Heart right ventricle (tissue), 16 donors: Measurements from ENCODE around the gene SEMA3C. TPM values are rescaled to one million over a fixed set of nuclear protein-coding genes. Genes with fewer than 3 reads are reported as not detected.
A peak's percentile ranks its signal among the peaks of the same experiment; 100 is the strongest.

Source experiments
- ATAC-seq, 8 donors: fragments of 200-7000 bp; cut with Tn5 transposase; one replicate each; pipeline ENCODE4 v1.9.1; 2020; ENCODE audit warnings: mild to moderate bottlenecking in 8 of 8, moderate library complexity in 8 of 8, moderate number of reproducible peaks in 1 of 8
- DNase-seq, 2 donors: peaks; one replicate each; pipeline ENCODE4 v3.0.0-alpha.2; 2020
- H3K27ac ChIP-seq, 10 donors: fragments of 200-600 bp; sonication (generic) in 2 of 10; one replicate each; pipeline versions ENCODE4 v1.5.0 to v1.8.0; 2020 to 2022; ENCODE audit warnings: mild to moderate bottlenecking in 3 of 10
- H3K27me3 ChIP-seq, 7 donors: fragments of 200-600 bp; one replicate each; pipeline ENCODE4 v1.8.0; 2021 to 2022; ENCODE audit warnings: mild to moderate bottlenecking in 2 of 7
- H3K36me3 ChIP-seq, 9 donors: fragments of 200-600 bp; sonication (generic) in 1 of 9; one replicate each; pipeline versions ENCODE4 v1.5.0 to v1.8.0; 2020 to 2022; ENCODE audit warnings: mild to moderate bottlenecking in 2 of 9
- H3K4me1 ChIP-seq, 9 donors: fragments of 200-600 bp; sonication (generic) in 1 of 9; one replicate each; pipeline versions ENCODE4 v1.5.0 to v1.8.0; 2020 to 2022; ENCODE audit warnings: mild to moderate bottlenecking in 4 of 9
- H3K4me3 ChIP-seq, 10 donors: fragments of 200-600 bp; sonication (generic) in 2 of 10; one replicate each; pipeline versions ENCODE4 v1.5.0 to v1.8.0; 2020 to 2022; ENCODE audit warnings: mild to moderate bottlenecking in 7 of 10, moderate library complexity in 2 of 10
- H3K9me3 ChIP-seq, 11 donors: fragments of 200-600 bp in 10 of 11; sonication (generic) in 2 of 11; one replicate each; pipeline versions ENCODE4 v1.5.0 to v1.8.0; 2013 to 2022; ENCODE audit warnings: mild to moderate bottlenecking in 2 of 11, control low read depth in 1 of 11, moderate library complexity in 1 of 11
- CTCF ChIP-seq, 9 donors: fragments of 200-600 bp; sonication (generic) in 2 of 9; IDR thresholded peaks; one replicate each; pipeline versions ENCODE4 v1.5.0 to v1.8.0; 2021 to 2022; ENCODE audit warnings: antibody characterized with exemption in 9 of 9, mild to moderate bottlenecking in 5 of 9, moderate library complexity in 1 of 9
- WGBS, 2 donors: extraction: QIAGEN DNeasy Blood & Tissue Kit; methylation state at CpG; one replicate each; pipeline ENCODE4 v1.1.7; 2013; ENCODE audit warnings: inconsistent platforms in 1 of 2; 5-methylcytosine and 5-hydroxymethylcytosine counted together
- intact Hi-C, 10 donors: fragments of 100-400 bp; cut with DNase I; formaldehyde crosslinking; loops; one replicate each; pipeline versions ENCODE4 v1.11.1 to v1.14.2; 2022
- polyA plus RNA-seq, 2 donors: library from polyadenylated mRNA; stranded (reverse); fragments of 200-250 nt; gene quantifications; one replicate each; pipeline ENCODE4 v1.2.3, GENCODE V29; 2013
- total RNA-seq, 10 donors: library from RNA; stranded (reverse); fragmentation: NEBNext Ultra II Directional in 3 of 10; extraction: Animal tissue kit (Norgen Biotek cat#: 25700) in 3 of 10; gene quantifications; one replicate each; pipeline versions ENCODE4 v1.2.1 to v1.2.4, GENCODE V29; 2021 to 2023
- donor health status: Arrhythmogenic right ventricular cardiomyopathy.
- donor health status: ischemic (EF 13 %, LVEDD 7.1; RV severe dilation, severe dysfunction).
- donor health status: healthy with polysubstance abuse.
- donor health status: DM: no; HTN: yes; CAD: no.
- donor health status: DM: no; HTN: no; CAD: no.
- donor health status: ischemic (EF 25% LVEDD 6.9; RV normal size, moderate dysfunction).
- donor health status: ischemic (EF 25% LVEDD 5.7; RV mildly dilated, moderate dysfunction).
- donor health status: healthy.
- donor health status: DM: yes; HTN: yes; CAD: no.
- donor health status: Ischemic cardiomyopathy.
- donor health status: ischemic (EF 35%, LVEDD 5.7; RV mildly dilated, moderate dysfunction).
- donor health status: nonischemic (EF 11% LVEDD 7.7; RV severe dilation, severe dysfunction).
- donor health status: DM: yes; HTN: yes; CAD: no.
- donor health status: PGD.
- donor health status: ischemic (EF 29% LVEDD 5.4; RV normal size, mild dysfunction).
- donor health status: nonischemic (EF 23%, LVEDD 6.1; RV moderate dilation, normal function).

The SEMA3C gene
- total and polyA plus RNA-seq, 12 donors, result 14.5 to 83.2 (median 57.3) TPM

- WGBS, 2 donors, result 60 to 64% methylated on average over 4 of the region's 4 CpGs
- ATAC-seq (peak in 5 of 8 donors; percentile 33 to 67 (median 45)), DNase-seq (no peak)
- intact Hi-C loops, result no loop called here
- Histone ChIP-seq H3K36me3 (no peaks in the 10 kb centered on the region), H3K4me3 (no peak overlapping the region), H3K27ac (peak overlapping the region in 2 of 10 donors; percentile 1), H3K4me1 (peaks cover 0 to 16% (median 0%) of the 10 kb centered on the region in 9 donors), H3K9me3 (no peaks in the 10 kb centered on the region), H3K27me3 (no peaks in the 10 kb centered on the region)
- TF ChIP-seq CTCF (IDR thresholded peaks at IDR 0.05), result no peak
These were observed 18.0 kb downstream of the SEMA3C start for GRCh38 chr7:80900583-80901576.

- no peak overlapping the region for H3K4me3 ChIP-seq
- H3K4me1 ChIP-seq, result peaks cover 0 to 12% (median 0%) of the 10 kb centered on the region in 9 donors
- DNase-seq (no peak), ATAC-seq (no peak)
- intact Hi-C loops, result no loop called here
- no peaks in the 10 kb centered on the region for H3K27me3 ChIP-seq
- no peaks in the 10 kb centered on the region for H3K36me3 ChIP-seq
- H3K9me3 ChIP-seq, result no peaks in the 10 kb centered on the region
- 87 to 92% methylated on average over 7 of the region's 7 CpGs for WGBS, 2 donors
- TF ChIP-seq CTCF (IDR thresholded peaks at IDR 0.05), result no peak
- no peak overlapping the region for H3K27ac ChIP-seq
These were observed 21.8 kb downstream of the SEMA3C start for GRCh38 chr7:80896906-80897598.

GRCh38 chr7:80895056-80895455 is 23.8 kb downstream of the SEMA3C start:
- Histone ChIP-seq H3K27me3 (no peaks in the 10 kb centered on the region), H3K4me1 (peaks cover 0 to 12% (median 9%) of the 10 kb centered on the region in 9 donors), H3K27ac (no peak overlapping the region), H3K9me3 (no peaks in the 10 kb centered on the region), H3K4me3 (no peak overlapping the region), H3K36me3 (no peaks in the 10 kb centered on the region)
- intact Hi-C loops, result no loop called here
- TF ChIP-seq CTCF (IDR thresholded peaks at IDR 0.05), result no peak
- 89 to 90% methylated on average over 4 of the region's 4 CpGs for WGBS, 2 donors
- DNase-seq (no peak), ATAC-seq (no peak)

- no peak overlapping the region for H3K27ac ChIP-seq
- ATAC-seq (no peak), DNase-seq (no peak)
- peaks cover 0 to 15% (median 9%) of the 10 kb centered on the region in 9 donors for H3K4me1 ChIP-seq
- no peaks in the 10 kb centered on the region for H3K9me3 ChIP-seq
- peaks cover 0 to 4% (median 0%) of the 10 kb centered on the region in 9 donors for H3K36me3 ChIP-seq
- no peak overlapping the region for H3K4me3 ChIP-seq
- 96 to 99% methylated on average over 3 of the region's 3 CpGs for WGBS, 2 donors
- H3K27me3 ChIP-seq, result no peaks in the 10 kb centered on the region
- intact Hi-C loops, result no loop called here
- no peak for TF ChIP-seq CTCF (IDR thresholded peaks at IDR 0.05)
These were observed 27.6 kb downstream of the SEMA3C start for GRCh38 chr7:80891259-80891544.
